Adrenal gland (tissue), 5 donors: ENCODE measurements around the gene ATP5PF.

Experiments
- POLR2A ChIP-seq, 2 donors: fragments of 450-650 bp; IDR thresholded peaks; one replicate each; pipeline ENCODE4 v1.6.1; 2017; ENCODE audit warnings: antibody characterized with exemption in 2 of 2, mild to moderate bottlenecking in 2 of 2, moderate library complexity in 1 of 2
- TF ChIP-seq, protein P1 (sequence below), 6 experiments: fragments of 450-650 bp in 4 of 6; fragments of 200-600 bp in 2 of 6; sonication (generic) in 1 of 6; IDR thresholded peaks; 1 replicate in 5 of 6; 2 replicates in 1 of 6; pipeline versions ENCODE4 v1.5.1 to v1.8.0; 2016 to 2021; ENCODE audit warnings: antibody characterized with exemption in 6 of 6, mild to moderate bottlenecking in 2 of 6, moderate library complexity in 1 of 6
- donor health status: DM: no; HTN: no; CAD: no.

DNA sequence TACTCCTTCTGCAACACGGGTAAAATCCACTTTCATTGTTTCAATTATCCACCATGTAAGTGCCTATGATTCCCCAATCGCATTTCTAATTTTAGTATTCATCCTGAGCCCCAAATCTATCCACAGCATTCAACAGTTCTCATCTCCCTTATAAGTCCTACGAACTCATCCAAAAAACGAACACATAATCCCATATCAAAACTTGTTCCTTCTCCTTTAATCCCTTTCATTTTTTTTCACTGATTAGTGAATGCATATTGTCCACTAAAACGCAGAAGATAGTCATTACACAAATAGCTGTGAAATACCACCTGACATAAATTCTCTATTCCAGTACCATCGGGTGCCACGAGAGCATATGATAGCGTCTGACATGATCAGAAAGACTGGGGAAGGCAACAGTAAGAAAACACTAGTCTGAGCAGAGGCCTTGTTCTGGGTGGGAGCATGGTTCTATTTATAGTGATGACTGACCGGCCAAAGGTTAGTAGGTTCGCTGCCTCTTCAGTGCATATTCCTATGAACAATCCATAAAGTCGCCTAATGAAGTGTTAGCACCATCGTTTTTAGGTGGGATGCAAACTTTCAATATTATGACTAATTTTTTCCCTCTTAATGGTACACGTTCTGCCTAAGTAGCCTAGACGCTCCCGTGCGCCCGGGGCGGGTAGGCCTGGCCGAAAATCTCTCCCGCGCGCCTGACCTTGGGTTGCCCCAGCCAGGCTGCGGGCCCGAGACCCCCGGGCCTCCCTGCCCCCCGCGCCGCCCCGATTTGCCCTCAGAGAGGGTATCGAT lies 648 bp downstream of the ATP5PF start:
- TF ChIP-seq POLR2A (IDR thresholded peaks at IDR 0.05): peak in 1 of 2 donors; percentile 13
- TF ChIP-seq, protein P1, sequence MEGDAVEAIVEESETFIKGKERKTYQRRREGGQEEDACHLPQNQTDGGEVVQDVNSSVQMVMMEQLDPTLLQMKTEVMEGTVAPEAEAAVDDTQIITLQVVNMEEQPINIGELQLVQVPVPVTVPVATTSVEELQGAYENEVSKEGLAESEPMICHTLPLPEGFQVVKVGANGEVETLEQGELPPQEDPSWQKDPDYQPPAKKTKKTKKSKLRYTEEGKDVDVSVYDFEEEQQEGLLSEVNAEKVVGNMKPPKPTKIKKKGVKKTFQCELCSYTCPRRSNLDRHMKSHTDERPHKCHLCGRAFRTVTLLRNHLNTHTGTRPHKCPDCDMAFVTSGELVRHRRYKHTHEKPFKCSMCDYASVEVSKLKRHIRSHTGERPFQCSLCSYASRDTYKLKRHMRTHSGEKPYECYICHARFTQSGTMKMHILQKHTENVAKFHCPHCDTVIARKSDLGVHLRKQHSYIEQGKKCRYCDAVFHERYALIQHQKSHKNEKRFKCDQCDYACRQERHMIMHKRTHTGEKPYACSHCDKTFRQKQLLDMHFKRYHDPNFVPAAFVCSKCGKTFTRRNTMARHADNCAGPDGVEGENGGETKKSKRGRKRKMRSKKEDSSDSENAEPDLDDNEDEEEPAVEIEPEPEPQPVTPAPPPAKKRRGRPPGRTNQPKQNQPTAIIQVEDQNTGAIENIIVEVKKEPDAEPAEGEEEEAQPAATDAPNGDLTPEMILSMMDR (IDR thresholded peaks at IDR 0.05): peak in 1 of 6 experiments; percentile 4
